Fibroblast of skin of left quadriceps (primary cell): Measurements from ENCODE around the gene PSAT1.

Source experiments
- DNase-seq, 2 experiments: peaks; one replicate each; pipeline ENCODE4 v3.0.0-alpha.2; 2013; ENCODE audit warnings: low read depth in 2 of 2

PSAT1 gene

GRCh38 chr9:78292716-78293497, 4.0 kb upstream of the PSAT1 start:
- DNase-seq: no peak

DNA sequence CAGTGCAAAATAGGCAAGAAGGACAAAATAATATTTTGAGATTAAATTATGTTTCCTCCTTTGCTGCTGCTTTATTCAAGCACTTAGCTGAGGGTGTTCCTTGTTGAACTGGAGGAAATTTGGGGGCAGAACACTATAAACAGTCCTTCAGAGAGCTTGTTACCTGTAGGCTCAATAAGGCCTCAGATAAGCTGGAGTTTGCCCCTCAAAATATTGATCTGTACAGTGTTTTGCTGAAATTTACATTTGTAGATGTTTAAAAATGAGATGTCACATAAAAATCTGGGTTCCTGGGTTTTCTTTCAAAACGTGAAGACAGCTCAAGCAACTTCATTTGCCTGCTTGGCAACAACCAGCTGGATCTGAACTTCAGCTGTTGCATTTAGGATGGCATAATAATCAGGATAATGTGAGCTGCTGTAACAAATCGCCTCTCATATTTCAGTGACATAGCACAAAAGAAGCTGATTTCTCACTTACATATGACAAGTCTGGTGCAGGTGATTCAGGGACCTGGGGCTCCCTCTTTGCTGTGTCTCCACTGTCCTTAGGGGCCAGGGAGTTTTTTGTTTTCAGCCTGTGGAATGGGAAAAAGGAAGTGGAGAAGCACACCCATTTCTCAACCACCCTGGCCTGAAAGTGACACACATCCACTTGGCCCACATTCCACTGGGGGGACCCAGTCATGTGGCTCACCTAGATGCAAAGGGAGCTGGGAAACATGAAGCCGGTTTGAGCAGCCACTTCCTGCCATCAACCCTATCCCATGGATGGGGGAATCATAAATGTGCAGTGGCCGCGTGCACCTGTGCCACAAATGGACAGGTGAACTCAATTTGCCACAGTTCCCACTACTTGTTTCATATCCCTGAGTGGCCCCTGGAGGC, 2.4 kb upstream of the PSAT1 start:
- DNase-seq: no peak

GRCh38 chr9:78295177-78295575, 1.7 kb upstream of the PSAT1 start:
- no peak for DNase-seq

- DNase-seq: no peak
These were observed 1.2 kb upstream of the PSAT1 start for GRCh38 chr9:78295731-78296130.

GRCh38 chr9:78296201-78296892, 578 bp upstream of the PSAT1 start:
- peak; percentile 19 to 28 for DNase-seq

DNA sequence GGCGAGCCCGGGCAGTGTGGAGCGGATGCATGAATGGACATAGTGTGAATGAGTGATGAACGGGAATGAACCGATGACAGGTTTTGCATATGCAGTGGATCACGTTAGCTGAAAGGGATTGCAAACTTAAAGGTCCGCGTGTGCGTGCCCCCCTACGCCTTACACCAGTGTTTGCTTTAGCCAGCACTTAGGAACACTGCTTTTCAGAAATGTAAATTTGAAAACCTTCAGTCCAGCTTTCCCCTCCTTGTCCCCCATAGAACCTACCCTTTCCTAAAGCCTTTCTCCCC, 692 bp downstream of the PSAT1 start:
- DNase-seq: no peak

DNA sequence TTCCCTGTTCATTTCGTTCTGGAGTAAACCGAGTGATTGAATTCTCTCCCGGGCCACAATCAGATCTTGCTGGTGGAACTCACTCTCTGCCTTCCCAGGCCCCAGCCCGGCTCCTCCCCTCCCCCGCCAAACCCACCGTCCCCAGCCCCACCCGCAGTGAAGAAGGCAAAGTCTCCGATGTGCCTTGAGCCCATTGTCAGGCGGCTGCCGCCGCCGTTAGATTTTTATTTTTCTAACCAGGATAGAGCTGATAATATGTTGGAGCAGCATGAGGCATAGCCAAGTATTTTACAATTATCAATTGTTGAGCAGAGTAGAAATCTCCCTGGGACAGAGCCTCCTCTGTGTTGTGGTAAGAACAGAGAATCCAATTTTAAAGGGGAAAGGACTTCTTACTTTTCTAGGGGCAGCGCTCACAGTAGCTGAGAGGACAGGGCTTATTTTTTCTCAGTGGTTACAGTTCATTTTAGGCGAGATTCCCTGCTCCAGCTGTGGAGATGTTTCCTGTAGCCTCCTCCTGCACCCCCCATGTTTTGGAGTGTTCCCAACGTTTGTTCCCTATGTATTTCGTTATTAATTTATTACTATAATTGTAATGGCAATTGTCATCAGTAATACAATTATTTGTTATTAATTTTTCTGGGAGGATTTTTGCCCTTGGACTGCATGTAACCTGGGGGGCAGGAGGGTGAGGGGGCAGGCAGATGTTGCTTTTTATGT, 1.3 kb downstream of the PSAT1 start:
- DNase-seq: no peak

DNA sequence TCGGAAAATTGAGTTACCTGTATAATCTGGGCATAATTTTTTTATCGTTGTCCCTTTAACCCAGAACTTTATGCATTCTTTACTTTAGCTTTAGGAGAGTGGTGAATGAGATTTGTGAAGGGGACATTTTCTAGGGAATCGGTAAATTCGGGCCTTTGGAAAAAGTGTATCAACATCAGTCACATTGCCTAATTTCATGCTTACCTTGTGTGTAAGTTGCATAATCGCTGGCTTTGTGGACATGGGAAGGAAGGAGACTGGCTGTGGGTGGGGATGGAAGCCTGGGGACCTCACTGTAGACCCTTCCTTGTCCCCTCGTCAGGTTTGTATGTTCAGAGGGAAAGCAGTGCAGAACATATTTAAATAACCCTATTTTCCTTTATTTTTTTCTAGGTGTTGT, 3.3 kb downstream of the PSAT1 start:
- DNase-seq: no peak

DNA sequence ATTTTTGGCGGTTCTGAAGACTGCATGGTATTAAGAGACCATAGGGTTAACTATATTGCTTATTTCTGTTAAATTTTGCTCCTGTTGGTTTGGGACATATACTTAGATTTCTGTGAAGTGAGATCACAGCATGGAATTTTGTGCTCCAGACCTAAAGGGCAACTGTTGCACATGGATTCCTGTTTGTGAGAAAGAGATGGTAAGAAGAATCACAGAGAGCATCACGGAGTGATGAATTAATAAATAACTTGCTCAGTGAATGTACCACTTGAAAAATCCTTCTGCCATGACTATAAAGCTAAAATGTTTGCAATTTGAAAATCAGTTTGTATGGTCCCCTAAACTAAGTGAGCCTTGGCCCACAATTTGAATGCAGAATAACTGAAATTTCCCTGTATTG, 4.5 kb downstream of the PSAT1 start:
- no peak for DNase-seq

DNA sequence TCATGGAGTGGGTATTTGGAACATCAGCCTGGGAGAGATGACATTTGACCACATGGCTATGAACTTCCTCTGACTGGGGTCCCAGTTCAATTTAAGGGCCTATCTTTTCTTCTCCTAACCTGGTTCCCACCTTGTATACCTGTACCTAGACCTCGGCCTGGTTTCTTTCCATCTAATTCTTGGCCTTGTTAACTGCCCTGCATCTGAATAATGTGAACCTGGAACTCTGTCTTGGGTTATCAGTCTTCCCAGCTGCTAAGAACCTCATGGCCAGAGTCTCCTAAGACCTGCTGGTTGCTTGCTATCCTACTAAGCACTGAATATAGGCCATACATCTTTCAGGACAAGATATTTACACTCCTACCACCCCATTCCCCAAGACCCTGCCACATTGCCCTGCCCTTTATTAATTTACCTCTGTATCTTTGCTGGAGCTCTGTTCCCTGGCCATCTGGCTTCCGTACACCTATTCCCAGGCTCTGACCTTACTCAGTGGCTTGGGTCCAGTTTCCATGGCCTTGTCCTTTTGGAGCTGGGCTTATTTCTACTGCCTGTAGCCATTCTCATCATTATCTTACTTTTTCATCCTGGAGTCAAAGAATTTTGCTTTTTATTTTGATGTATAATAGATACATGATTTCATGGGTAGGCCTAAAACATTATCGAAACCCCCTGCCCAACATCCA, 6.6 kb downstream of the PSAT1 start:
- DNase-seq: no peak

DNA sequence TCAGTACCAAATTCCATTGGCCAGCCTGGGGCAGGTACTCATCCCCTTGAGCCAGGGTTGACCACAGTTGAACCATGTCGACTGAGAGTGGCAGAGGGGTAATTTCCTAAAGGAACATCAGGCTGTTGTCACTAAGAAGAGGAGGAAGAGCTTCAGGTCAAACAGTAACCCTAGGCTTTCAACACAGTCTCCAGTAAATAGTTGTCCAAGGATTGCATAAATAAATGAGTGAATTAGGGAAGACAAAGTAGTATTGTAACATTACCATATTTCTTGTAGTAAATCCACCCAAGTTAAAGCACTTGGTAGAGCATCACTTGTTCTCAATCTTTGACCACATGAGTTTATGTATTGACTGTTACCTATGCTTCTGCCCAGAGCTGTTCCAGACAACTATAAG, 7.4 kb downstream of the PSAT1 start:
- DNase-seq: no peak

DNA sequence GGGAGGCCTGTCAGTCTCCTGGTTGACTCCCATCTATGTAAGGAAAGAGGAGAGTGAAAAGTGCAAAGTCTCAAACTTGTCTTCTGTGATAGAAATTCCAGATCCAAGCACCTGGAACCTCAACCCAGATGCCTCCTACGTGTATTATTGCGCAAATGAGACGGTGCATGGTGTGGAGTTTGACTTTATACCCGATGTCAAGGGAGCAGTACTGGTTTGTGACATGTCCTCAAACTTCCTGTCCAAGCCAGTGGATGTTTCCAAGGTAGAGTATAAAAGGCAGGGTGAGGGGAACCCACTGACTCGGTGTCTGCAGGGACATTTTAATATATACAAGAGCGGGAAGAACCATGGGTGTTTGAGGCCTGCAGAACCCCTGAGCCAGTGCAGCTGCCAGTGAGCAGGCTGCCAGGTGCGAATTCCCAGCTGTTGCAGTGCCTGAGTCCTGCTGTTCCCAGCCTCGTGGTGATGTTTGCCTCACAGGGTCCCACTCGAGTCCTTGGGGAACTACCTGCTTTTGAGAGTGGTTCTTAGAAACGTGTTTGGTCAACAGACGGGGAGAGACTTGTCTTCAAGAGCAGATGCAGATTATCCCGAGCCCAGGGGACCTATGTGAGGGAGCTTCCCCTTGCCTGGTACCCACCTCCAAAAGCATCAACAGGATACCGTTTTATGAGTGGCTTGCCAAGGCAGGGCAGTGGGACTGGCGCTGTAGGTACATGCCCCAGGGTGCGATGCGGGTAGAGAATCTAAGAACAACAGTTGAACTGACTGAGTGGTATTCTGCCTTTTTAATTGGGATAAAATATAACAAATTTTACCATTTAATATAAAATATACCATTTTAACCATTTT, 9.5 kb downstream of the PSAT1 start:
- DNase-seq: no peak

- DNase-seq: no peak
These were observed 10.4 kb downstream of the PSAT1 start for GRCh38 chr9:78307360-78307759.

GRCh38 chr9:78309066-78309465, 12.1 kb downstream of the PSAT1 start:
- DNase-seq: no peak

DNA sequence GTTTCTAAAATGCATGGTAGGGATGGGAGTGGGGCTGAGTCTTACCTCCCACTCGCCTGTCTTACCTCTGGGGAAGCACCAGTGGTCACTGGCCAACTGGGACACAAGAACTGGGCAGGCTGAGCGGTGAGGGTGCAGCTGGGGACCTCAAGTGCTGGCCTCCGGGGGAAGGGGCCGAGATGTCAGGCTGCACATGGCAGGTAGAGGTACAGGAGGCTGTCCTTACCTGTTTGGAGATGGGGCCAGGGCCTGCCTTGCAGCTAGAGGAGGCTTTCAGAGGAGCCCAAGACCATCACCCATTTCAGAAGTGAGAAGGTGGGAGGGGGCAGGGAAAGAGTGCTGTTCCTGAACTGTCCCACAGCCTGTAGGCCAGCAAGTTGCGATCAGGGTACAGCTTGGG, 14.2 kb downstream of the PSAT1 start:
- no peak for DNase-seq

GRCh38 chr9:78311886-78312524, 15.1 kb downstream of the PSAT1 start:
- no peak for DNase-seq

- DNase-seq: no peak
These were observed 17.6 kb downstream of the PSAT1 start for GRCh38 chr9:78314550-78314949.

DNA sequence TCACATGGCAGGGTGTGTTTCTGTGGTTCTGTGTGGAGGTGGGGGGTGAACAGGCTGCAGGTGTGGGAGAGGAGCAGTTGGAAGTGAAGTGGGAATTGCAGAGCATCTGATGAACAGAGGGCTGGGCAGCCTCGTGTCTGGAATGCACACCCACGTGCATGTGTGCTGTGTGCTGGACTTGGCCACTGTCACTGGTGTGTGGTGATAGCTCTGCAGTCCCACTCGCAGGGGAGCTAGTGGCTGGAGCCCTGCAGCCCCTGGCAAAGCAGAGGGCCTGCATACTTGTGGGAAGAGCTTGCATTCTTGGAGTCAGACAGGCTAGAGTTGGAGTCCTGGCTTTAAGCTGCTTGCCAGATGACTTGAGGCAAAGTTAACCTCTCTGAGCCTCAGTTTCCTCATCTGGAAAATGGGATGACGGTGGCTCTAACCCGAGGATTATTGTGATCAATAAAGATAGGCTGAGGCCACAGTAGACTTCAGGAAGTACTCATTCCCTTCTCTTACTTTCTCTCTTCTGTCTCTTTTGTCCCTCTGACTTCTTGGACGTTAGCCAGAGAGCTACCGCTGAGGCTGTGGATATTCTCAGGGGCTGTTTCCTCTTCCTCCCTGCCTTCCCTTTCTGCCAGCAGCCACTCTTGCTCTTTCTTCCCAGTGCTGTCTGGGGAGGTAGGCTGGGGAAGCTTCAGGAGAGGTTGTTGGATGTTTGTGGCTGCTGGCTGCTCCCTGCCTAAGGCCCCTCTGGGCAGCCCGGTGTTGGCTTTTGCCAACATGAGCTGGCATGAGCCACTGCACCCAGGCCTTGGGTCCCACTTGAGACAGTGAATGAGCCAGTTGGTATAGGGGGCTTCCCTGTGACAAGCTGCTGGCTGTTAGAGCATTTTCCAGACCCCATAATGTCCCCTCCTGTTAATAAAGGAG, 18.3 kb downstream of the PSAT1 start:
- DNase-seq: no peak
